RPMI8226 (cell line): ENCODE measurements around the gene ATF7.

ENCODE experiments used
- DNase-seq: peaks from one replicate; pipeline ENCODE4 v3.0.0-alpha.2; 2015

The ATF7 gene

DNA sequence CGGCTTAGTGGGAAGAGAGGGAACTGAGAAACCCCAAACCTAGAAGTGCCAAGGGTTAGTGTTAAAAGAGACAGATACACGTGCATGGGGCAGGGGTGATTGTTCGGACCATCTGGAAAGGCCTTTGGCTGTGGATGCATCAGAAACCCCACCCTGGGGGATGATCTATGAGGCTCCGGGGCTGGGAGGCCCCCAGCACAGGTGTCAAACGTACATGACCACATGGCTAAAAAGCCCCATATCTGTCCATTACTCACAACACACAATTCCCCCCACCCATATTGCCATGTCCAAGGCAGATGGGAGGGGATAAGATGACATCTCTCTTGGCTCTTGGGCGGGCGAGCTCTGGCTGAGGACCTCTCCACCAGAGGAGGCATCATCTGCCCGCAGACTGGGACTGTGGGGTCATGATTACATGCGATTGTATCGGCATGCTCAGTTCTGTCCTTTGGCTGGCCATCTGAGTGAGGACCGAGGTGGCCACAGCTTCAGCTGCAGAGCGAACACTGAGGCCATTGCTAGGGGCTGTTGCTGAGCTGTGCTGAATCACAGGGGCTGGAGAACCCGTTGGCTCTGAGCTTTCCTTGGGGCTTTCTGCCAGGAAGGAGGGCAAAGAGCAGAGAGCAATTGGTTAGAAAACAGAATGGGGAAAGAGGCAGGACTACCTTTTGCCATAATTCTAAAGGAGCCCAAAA lies 109.3 kb downstream of the ATF7 start:
- no peak for DNase-seq

DNA sequence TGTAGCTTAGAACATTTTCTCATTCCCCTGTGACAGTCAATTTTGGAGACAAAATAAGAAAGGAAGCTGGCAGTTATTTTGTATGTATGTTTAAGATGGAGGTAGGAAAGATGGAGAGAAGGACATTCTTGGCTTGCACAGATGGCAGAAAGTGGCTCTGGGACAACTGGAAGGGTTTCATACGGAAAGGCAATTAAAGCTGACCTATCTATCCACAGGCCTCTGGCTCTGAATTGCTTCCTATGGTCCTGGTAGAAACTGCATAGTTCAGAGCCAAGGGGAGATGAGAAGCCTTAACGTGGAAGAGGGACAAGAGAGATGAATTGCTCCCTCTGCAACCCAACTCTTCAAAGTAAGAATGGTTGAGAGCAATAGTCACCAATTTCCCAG lies 110.9 kb downstream of the ATF7 start:
- DNase-seq: no peak

DNA sequence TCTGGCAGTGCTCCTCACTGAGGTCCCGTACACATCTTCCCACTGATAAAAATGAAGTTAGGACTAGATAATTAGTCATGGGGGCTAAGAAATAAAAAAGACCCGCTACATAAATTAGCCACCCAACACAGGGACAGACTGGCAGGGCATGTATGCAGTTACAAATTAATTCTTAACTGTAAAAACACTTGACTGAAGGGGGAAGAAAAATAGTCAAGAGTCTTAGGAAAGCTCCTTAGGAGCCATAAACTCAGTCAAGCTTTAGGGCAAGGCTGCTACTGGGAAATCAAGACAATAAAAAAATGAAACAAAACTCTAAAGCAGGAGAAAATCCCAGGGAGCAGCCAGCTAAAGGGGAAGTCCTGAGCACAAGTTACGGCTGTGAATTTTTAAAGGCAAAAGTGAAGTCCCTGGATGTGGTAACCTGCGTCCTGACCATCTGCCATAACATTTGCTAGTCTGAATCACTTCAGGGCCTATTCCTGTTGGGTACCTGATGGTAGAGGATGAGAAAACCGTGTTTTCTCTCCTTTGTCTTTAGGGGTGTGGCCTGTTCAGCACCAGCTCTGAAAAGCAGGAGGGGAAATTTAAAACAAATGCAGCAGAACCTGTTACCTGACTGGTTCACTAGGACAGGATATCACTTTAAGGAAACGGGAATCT lies 111.4 kb downstream of the ATF7 start:
- no peak for DNase-seq

DNA sequence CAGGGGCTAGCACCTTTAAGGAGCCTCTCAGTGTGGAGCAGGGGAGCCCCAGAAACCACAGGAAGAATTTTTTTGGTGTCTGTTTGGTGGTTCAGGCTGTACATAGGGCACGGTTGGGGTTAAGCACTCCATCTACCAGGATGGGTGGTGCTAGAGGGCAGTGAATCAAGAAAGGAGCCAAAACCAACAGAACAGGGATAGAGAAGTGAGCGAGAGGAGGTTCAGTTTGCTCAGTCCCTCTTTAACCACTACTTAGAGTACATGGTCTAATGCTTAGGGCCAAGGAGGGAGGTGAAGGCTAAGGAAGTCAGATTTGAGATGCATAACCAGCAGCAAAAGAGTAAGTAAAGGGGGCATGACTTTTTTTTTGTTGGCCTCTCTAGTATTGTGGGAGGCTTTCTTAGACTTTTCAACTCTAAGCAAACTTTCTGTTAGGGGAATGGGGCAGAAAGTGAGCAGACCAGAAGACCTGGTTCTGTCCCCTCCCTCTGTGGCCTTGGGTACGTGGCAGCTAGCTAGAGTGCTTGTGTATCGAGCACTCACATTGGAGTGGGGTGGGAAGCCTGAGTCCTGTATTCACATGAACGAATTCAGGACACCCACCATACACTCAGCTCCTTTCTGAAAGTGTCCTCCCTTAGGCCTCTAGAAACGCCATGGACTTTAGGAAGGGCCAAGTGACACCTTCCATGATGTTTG lies 112.3 kb downstream of the ATF7 start:
- DNase-seq: no peak

DNA sequence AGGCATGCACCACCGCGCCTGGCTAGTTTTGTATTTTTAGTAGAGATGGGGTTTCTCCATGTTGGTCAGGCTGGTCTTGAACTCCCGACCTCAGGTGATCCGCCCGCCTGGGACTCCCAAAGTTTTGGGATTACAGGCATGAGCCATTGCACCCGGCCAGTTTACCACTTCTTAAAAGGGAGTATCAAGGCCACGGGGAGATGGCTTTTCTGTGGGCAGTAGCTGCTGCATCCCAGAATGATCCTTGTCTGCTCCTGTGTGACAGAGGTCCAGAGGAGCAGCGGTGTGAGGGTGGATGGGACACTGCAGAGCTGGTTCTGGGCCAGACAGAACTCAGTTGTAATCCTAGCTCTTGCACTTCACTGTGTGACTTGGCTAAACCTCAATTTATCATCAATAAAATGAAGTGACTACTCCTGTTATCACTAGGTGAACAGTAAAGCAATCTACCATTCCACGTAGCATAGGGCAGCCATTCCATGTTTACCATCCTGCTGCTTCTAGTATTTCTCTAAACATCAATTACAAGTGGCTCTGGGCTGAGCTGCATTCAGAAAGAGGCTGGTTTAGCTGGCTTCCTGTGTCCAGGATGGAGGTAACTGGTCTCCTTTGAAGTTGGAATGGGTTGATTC lies 115.9 kb downstream of the ATF7 start:
- no peak for DNase-seq

DNA sequence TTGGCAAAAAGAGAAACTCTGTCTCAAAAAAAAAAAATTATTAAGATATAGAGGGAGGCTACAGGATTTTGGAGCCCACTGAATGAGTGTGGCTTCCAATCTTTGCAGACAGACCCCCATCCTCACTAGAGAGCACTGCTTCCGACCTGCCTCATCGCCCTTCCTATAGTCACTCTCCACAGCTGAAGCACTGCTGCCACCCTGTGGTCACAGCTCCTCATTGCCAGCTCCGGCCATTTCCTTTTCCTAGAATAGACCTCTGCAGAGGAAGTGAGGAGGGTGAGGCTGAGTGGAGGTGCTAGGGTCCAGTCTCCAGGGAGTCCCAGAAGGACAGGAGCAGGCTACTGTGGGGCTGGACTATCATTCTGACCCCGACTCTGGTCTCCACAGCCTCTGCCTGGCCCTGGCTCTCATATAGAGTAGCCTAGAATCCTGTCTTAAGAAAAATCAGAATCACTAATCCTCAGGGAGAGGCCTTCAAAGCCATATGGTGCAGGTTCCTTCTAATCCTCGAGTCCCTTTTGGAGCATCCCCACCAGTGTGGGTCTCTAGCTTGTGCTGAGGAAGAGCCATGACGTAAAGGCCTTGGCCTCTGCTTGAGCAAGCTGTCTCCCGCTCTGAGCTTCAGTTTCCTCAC lies 117.5 kb downstream of the ATF7 start:
- DNase-seq: peak; percentile 85

DNA sequence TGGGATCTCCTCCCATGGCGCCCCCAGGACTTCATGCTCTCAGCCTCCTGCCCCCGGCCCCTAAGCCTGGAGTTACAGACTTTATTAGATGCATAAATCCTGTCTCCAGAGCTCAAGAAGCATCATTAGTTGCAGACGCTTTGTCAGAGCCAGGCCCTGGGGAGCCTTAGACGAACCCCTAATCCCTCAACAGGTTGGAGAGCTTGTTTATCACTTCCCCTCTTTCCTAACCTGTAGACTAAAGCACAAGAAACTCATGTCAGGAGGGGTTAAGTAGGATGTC lies 118.6 kb downstream of the ATF7 start:
- no peak for DNase-seq

DNA sequence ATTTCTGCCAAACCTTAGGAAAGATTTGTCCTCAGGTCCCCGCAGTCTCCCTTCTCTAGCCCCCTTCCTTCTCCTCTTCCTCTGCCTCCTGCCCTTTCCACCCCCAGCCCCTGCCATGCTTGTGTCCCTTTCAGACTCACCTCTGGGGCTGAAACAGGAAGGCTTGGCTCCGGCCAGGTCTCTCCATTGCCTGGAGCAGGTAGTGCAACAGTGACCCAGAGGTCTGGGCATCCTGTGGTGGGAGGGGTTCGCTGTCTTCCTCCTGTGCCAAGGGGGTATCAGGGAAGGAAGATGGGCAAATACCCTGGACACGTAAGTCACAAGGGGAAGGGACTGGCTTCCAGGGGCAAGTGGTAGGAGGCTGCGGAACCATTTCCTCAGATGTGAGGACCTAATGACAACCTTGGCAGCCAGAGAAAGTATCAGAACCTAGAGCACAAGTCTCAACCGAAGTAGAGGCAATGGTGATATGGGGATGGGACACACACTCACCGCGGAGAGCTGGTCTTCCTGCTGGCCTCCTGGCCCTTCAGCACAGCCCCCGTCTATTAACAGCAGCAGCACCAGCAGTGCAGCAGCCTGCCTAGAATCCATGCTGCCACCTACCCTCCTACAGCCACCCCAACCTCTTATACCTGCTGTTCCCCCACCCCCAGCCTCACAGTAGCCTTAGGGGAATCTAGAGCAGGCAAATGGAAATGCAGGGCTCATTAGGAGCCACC lies 119.1 kb downstream of the ATF7 start, which contains the start of gene NPFF:
TSS of gene NPFF (minus strand) at position 604 of the 722 bp plus-strand sequence. CDS start at position 594, 10 bp downstream.
- no peak for DNase-seq

DNA sequence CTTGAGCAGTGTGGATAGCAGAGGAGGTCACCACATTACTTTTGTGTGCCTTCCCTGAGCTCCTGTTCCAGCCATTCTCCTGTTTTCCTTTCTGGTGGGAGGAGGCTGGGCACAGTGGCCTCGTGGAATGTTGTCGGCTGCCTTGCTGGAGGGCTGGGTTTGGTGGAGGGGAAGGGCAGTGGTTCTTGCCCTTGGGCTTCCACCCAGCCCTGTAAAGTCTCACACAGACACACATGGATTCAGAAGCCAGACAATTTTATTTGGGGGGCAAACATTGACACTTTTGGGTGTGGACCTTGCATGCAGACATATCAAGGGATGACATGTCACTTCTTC lies 119.8 kb downstream of the ATF7 start:
- DNase-seq: no peak

DNA sequence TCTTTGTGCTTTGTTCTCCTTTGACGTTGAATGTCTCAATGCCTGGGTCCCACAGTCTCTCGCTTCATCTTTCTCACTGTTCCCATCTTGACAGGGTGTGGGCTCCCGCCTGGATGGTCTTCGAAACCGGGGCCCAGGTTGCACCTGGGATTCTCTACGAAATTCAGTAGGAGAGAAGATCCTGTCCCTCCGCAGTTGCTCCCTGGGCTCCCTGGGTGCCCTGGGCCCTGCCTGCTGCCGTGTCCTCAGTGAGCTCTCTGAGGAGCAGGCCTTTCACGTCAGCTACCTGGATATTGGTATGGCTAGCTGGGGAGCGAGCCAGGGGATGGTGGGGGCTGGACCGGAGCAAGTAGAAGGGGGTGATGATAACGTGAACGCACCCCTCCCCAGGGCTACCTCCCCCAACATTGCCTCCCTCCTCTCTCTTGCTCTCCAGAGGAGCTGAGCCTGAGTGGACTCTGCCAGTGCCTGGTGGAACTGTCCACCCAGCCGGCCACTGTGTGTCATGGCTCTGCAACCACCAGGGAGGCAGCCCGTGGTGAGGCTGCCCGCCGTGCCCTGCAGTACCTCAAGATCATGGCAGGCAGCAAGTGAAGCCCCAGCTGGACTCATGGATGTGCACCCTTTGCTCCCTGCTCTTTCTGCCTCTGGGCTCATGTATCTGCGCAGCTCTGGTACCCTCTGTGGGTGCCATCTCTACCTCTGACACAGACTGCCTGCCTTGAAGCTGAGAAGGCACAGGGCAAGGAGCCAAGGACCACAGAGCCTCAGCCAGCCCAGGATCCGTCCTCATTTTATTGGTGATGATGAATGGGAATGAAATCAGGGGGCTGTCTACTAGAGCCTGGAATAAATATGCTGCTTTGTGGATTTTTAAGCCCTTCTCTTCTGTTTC lies 120.4 kb downstream of the ATF7 start:
- DNase-seq: no peak

DNA sequence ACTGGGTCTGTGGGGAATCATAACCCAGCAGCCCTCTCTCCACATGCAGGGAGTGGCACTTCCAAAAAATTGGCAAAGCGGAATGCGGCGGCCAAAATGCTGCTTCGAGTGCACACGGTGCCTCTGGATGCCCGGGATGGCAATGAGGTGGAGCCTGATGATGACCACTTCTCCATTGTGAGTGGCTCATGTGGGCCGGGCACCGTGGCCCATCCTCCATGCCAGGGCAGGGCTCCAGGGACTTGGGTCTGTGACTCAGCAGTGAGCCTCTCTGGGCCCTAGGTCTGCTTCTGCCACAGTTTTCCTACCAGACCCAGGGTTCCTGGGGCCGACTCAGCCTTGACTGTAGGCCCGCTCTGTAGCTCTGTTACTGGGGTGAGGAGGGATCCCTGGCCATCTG lies 121.1 kb downstream of the ATF7 start:
- no peak for DNase-seq

DNA sequence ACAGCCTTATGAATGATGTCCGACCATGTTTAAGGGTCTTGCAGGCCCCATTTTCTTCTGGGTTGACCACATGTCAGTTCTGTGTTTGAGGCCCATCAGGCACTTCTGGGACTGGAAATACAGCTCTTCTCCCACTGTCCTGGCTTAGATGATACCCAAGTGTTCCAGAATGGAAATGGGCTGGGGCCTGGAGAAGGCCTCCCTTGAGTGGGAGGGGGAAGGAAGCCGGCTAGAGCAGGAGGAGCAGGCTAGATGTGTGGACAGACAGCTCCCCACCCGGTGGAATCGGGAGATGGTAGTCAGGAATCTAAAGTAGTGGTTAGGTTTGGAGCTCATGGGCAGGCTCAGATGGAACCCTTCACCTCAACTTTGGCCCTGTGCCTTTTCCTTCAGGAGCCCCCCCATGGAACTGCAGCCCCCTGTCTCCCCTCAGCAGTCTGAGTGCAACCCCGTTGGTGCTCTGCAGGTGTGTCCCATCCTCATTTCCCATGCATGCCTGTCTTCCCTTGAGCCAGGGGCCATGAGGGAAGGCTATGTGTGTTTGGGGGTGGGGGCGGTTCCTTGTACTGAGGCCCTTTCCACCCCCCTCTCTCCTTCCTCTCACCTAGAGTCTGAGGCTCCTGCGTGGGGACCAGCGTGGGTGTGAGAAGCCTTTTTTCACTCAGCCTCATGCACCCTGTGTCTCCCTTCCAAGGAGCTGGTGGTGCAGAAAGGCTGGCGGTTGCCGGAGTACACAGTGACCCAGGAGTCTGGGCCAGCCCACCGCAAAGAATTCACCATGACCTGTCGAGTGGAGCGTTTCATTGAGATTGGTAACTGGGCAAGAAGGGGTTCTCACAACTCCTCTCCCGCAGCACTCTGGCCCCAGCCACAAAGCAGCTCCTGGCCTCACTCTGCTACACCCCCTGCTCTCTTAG lies 121.9 kb downstream of the ATF7 start:
- no peak for DNase-seq

DNA sequence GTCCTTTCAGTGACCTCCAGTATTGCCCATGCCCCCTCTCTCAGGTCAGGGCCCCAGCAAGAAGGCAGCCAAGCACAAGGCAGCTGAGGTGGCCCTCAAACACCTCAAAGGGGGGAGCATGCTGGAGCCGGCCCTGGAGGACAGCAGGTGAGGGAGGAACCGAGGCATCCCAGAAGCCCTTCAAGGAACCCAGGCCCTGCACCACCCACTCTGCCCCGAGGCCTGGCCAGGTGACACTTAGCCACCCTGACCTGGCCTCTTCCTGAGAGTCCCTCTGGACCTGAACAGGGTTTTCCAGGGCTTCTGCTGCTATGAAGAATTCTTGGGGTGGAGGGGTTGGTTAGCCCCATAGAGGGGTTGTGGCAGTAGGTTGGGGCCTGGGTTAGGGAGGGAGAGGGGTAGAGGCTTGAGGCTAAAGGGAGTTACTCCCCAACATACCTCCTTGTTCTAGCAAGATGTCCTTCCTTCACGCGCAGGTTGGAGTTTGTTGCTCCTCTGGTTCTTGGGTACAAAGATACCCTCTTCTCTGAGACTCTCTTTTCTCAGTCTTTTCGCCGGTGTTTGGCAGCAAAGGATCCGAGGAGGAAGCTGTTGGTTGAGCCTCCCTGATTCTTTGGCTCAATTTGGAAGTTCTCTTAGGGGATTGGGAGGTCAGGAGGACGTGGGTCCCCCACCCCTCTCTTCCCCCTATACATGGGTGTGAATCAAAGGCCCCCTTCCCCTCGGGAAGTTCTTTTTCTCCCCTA lies 123.0 kb downstream of the ATF7 start:
- no peak for DNase-seq

DNA sequence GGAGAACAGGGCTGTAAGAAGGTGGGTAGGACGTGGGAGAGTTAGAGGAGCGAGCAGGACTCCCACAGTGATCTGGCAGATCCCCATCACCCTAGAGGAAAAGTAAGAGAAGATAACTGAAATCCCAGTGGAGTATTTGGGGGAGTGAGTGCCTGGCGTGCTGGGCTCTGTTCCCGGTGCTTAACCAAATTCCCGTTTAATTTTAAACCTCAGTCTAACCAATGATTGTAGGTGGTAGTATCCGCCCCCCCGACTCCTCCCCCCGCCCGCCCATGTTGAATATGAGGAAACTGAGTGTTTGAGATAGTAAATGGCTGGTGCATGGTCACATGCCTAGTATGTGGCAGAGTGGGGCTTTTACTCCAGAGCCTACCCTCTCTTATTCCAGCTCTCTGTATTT lies 123.9 kb downstream of the ATF7 start:
- no peak for DNase-seq

DNA sequence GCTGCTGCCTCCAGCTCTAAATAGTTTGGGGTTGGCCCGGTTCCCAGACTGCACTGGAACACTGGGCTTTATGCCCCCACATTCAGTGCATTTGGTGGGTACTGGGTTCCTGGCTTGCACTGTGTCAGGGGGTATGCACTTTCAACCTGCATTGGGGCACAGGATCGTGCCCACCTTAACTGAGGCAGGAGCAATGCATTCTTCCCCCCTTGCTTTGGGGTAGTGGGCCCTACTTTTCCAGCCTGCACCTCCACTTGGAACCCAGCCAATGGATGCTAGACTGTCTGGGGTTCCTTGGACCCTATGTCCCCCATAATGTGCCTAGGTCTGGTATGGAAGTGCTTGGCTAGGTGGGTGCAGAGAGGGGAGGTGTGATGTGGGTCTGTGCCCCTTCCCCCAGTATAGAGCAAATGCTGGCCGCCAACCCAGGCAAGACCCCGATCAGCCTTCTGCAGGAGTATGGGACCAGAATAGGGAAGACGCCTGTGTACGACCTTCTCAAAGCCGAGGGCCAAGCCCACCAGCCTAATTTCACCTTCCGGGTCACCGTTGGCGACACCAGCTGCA lies 124.5 kb downstream of the ATF7 start:
- DNase-seq: no peak

DNA sequence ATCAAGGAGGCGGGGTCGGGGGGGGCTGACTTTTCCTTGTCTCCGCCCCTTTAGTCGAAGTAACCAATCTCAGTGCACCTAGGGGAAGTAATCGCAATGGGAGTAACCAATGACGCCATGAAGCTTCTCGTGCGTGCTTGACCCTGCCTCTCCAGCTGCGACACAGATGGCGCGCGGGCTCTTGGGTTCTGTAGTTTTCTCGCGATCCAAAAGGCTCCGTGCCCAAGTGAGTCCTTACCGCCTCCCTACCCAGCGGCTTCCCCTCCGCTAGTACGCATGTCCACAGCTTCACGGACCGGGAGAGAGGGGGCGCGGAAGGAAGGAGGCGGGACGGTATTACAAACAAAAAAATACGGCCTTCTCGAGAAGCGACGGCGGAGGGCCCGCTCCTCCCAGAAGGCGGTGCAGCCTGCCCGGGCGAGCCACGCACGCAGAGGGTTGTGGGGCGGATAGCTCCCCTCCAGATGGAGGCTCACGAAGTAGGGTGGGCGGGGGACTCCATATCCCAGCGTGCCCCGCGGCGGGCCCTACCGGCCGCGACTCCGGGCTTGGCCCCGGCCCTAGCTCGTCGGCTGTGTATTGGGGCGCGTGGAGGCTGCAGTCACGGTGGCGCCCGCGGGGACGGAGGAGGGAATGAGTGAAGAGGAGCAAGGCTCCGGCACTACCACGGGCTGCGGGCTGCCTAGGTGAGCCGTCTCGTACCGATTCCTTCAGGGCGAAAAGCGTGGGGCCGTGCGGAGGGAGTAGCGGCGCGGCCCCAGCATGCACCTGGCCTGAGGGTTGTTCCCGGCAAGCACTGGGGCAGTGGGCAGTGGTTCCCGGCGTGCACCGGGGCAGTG lies 125.2 kb downstream of the ATF7 start, which contains the start of gene TARBP2:
TSS of gene TARBP2 (plus strand) at position 508 of the 839 bp plus-strand sequence. CDS start at position 634, 126 bp downstream.
- peak; percentile 98 for DNase-seq

DNA sequence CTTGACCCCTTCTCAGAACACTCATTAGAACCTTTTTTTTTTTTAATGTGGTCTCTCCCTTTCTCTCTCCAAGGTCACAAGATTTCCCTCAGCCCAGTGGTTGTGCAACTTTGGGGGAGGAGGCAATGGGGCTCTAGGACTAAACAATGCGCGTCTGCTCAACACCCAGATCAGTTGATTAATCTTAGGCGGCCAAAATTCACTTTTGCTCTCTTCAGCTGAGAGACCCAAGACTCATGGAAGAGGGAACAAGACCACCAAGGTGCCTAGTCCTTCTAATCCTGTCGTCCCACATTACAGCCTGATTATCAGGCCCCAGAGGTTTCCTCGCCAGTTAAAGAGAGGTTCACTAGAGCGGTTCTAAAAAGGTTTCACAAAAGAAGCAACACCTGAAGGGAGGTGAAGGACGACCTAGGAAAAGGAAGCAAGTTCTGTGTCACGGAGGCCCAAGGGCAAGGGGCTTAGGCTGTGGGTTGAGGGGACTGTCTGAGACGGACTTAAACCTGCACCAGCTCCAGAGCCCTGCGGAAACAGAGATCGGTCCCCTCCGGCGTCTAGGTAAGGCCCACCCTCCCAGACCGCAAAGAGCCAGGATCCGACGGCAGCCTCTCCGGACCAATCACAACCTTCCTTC lies 125.9 kb downstream of the ATF7 start:
- peak; percentile 20 for DNase-seq
